ENCODE data around the gene KIF5A.

KIF5A gene

GRCh38 chr12:57535764-57536596, 13.9 kb upstream of the KIF5A start:
- H3K36me3 ChIP-seq (replicated peaks): peaks cover 69% of the 10 kb centered on the region
- no peak overlapping the region for H3K27ac ChIP-seq
- H3K27me3 ChIP-seq (replicated peaks): no peaks in the 10 kb centered on the region
- H3K4me3 ChIP-seq (ENCODE audit: low read depth, low read length): no peak overlapping the region
- no peak for DNase-seq
- in situ Hi-C loops (cut with HindIII; ENCODE audit: low pct_ligation_motif_present, low sequenced_read_pairs): no loop called here
- TF ChIP-seq, protein P1, sequence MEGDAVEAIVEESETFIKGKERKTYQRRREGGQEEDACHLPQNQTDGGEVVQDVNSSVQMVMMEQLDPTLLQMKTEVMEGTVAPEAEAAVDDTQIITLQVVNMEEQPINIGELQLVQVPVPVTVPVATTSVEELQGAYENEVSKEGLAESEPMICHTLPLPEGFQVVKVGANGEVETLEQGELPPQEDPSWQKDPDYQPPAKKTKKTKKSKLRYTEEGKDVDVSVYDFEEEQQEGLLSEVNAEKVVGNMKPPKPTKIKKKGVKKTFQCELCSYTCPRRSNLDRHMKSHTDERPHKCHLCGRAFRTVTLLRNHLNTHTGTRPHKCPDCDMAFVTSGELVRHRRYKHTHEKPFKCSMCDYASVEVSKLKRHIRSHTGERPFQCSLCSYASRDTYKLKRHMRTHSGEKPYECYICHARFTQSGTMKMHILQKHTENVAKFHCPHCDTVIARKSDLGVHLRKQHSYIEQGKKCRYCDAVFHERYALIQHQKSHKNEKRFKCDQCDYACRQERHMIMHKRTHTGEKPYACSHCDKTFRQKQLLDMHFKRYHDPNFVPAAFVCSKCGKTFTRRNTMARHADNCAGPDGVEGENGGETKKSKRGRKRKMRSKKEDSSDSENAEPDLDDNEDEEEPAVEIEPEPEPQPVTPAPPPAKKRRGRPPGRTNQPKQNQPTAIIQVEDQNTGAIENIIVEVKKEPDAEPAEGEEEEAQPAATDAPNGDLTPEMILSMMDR (IDR thresholded peaks at IDR 0.05; ENCODE audit: low read depth, low read length, missing control alignments): no peak

GRCh38 chr12:57536597-57536942, 13.3 kb upstream of the KIF5A start:
- peaks cover 70% of the 10 kb centered on the region for H3K36me3 ChIP-seq (replicated peaks)
- no peaks in the 10 kb centered on the region for H3K27me3 ChIP-seq (replicated peaks)
- TF ChIP-seq, protein P1 (IDR thresholded peaks at IDR 0.05; ENCODE audit: low read depth, low read length, missing control alignments): no peak
- no peak overlapping the region for H3K4me3 ChIP-seq (ENCODE audit: low read depth, low read length)
- no peak overlapping the region for H3K27ac ChIP-seq
- in situ Hi-C loops (cut with HindIII; ENCODE audit: low pct_ligation_motif_present, low sequenced_read_pairs): no loop called here
- DNase-seq: no peak

- no peak overlapping the region for H3K27ac ChIP-seq
- no peak overlapping the region for H3K4me3 ChIP-seq (ENCODE audit: low read depth, low read length)
- TF ChIP-seq, protein P1 (IDR thresholded peaks at IDR 0.05; ENCODE audit: low read depth, low read length, missing control alignments): no peak
- no peaks in the 10 kb centered on the region for H3K27me3 ChIP-seq (replicated peaks)
- DNase-seq: no peak
- in situ Hi-C loops (cut with HindIII; ENCODE audit: low pct_ligation_motif_present, low sequenced_read_pairs): no loop called here
- H3K36me3 ChIP-seq (replicated peaks): peaks cover 57% of the 10 kb centered on the region
These were observed 10.6 kb upstream of the KIF5A start for GRCh38 chr12:57539134-57539768.

DNA sequence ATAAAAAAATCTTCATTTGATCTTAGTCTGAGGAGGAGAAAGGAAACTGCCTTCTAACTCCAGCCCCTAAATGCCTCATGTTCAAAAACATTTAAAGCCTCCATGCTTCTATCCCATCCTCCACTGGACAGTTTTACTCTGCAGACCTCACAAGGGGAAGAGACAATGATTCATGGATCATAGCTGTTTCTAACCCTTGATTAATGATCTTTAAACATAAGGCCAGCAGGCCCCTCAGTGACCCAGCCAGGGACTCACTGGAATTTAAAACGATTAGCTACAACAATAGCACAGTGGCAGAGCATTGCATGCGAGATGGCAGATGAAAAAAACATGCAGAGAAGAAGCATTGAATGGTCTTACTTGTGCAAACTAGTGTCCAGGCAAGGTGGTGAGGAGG, 8.8 kb upstream of the KIF5A start:
- no peak for DNase-seq
- Histone ChIP-seq H3K27ac (no peak overlapping the region), H3K27me3 (replicated peaks) (no peaks in the 10 kb centered on the region), H3K4me3 (ENCODE audit: low read depth, low read length) (no peak overlapping the region), H3K36me3 (replicated peaks) (peaks cover 45% of the 10 kb centered on the region)
- TF ChIP-seq, protein P1 (IDR thresholded peaks at IDR 0.05; ENCODE audit: low read depth, low read length, missing control alignments): no peak
- in situ Hi-C loops (cut with HindIII; ENCODE audit: low pct_ligation_motif_present, low sequenced_read_pairs): no loop called here

DNA sequence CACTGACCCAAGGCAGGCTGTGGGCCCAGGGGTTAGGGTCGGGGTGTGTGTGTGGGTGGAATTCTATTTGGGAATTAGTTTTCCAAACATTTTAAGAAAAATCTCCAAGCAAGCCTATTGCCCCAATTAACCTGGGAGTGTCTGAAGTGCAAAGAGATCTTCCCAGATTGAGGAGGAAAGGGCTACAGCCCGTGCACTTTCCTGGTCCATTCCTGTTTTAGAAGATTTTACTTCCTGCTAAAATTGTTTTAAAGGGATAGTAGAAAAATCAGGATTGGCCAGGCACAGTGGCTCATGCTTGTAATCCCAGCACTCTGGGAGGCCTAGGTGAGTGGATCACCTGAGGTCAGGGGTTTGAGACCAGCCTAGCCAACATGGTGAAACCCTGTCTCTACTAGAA, 8.1 kb upstream of the KIF5A start:
- TF ChIP-seq, protein P1 (IDR thresholded peaks at IDR 0.05; ENCODE audit: low read depth, low read length, missing control alignments): no peak
- Histone ChIP-seq H3K27me3 (replicated peaks) (no peaks in the 10 kb centered on the region), H3K36me3 (replicated peaks) (peaks cover 45% of the 10 kb centered on the region), H3K27ac (no peak overlapping the region), H3K4me3 (ENCODE audit: low read depth, low read length) (no peak overlapping the region)
- no peak for DNase-seq
- in situ Hi-C loops (cut with HindIII; ENCODE audit: low pct_ligation_motif_present, low sequenced_read_pairs): no loop called here
